22Rv1 (cell line): ENCODE data around the gene CLEC9A.

Experiments used
- H3K27ac ChIP-seq: fragments of 450-650 bp; 2 replicates; pipeline ENCODE4 v1.5.1; 2017
- ZFX ChIP-seq: fragments of 450-650 bp; IDR thresholded peaks from 2 replicates; pipeline ENCODE4 v1.6.1; 2017; ENCODE audit warnings: antibody characterized with exemption, borderline replicate concordance
- TF ChIP-seq, protein P1 (sequence below): fragments of 450-650 bp; IDR thresholded peaks from 2 replicates; pipeline ENCODE4 v1.5.1; 2017; ENCODE audit warnings: mild to moderate bottlenecking

CLEC9A gene

DNA sequence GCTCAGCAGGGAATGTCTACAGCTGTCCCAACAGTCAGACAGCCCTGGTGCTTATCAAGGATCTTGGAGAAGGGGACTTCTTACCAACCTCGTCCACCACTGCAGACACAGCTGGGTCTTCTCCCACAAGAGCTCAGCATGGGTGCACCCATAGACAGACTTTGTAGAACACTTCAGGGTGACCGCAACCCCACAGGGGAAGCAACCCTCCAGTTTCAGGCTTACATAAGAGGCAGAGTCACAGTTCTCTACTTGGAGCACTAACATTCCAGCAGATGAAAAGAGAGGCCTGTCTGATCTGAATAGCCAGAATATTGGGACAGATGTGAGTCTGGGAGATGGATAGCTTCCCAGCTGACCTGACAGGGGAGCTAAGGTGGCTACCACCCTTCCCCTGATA is 71.8 kb downstream of the CLEC9A start:
- no peak overlapping the region for H3K27ac ChIP-seq
- TF ChIP-seq ZFX: no peak
- TF ChIP-seq, protein P1, sequence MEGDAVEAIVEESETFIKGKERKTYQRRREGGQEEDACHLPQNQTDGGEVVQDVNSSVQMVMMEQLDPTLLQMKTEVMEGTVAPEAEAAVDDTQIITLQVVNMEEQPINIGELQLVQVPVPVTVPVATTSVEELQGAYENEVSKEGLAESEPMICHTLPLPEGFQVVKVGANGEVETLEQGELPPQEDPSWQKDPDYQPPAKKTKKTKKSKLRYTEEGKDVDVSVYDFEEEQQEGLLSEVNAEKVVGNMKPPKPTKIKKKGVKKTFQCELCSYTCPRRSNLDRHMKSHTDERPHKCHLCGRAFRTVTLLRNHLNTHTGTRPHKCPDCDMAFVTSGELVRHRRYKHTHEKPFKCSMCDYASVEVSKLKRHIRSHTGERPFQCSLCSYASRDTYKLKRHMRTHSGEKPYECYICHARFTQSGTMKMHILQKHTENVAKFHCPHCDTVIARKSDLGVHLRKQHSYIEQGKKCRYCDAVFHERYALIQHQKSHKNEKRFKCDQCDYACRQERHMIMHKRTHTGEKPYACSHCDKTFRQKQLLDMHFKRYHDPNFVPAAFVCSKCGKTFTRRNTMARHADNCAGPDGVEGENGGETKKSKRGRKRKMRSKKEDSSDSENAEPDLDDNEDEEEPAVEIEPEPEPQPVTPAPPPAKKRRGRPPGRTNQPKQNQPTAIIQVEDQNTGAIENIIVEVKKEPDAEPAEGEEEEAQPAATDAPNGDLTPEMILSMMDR: no peak

DNA sequence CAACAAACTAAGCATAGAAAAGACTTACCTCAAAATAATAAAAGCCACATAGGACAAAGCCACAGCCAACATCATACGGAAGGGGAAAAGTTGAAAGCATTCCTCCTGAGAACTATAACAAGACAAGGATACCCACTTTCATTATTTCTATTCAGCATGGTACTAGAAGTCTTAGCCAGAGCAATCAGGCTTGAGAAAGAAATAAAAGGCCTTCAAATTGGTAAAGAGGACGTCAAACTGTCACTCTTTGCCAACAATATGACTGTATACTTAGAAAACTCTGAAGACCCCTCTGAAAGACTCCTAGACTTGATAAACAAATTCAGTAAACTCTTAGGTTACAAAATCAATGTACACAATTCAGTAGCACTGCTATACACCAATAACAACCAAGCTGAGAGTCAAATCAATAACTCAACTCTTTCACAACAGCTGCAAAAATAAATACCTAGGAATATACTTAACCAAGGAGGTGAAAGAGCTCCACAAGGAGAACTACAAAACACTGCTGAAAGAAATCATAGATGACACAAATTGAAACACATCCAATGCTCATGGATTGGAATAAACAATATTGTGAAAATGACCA is 79.9 kb downstream of the CLEC9A start:
- H3K27ac ChIP-seq: no peak overlapping the region
- TF ChIP-seq ZFX: no peak
- TF ChIP-seq, protein P1: no peak

DNA sequence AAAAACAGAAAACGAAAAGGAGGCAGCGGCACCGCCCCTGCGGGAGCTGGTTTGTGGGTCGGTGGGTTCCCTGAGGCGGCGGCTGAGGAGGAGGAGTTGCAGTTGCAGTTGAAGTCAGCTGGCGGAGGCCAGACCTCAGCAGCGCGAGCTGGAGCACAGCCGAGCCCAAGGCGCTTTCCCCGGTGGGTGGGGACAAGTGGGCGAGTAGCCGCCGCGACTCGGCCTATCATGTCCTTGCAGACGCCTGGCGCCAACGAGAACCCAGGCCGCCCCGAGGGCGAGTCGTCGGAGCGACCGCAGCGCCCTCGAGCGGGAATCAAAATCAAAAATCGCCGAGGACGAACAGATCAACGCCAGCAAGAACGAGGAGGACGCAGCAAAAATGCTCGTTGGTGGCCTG is 81.0 kb downstream of the CLEC9A start:
- TF ChIP-seq, protein P1: no peak
- no peak for TF ChIP-seq ZFX
- H3K27ac ChIP-seq: no peak overlapping the region

DNA sequence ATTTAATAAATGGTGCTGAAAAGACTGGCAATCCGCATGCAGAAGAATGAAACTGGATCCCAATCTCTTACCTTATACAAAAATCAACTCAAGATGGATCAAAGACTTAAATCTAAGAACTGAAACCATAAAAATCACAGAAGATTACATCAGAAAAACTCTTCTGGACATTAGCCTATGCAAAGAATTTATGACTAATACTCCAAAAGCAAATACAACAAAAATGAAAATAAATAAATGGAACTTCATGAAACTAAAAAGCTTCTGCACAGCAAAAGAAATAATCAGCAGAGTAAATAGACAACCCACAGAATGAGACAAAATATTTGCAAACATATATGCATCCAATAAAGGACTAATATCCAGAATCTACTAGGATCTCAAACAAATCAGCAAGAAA is 82.6 kb downstream of the CLEC9A start:
- no peak overlapping the region for H3K27ac ChIP-seq
- TF ChIP-seq ZFX: no peak
- TF ChIP-seq, protein P1: no peak

DNA sequence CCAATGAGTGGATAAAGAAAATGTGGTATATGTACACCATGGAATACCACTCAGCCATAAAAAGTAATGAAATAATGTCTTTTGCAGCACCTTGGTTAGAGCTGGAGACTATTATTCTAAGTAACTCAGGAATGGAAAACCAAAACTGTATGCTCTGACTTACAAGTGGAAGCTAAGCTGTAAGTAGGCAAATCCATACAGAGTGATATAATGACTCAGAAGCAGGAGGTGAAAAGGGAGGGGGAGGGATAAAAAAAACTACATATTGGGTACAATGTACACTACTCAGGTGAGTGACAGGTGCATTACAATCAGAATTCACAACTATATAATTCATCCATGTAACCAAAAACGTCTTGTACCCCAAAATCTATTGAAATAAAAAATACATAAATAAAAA is 83.4 kb downstream of the CLEC9A start:
- no peak overlapping the region for H3K27ac ChIP-seq
- TF ChIP-seq, protein P1: no peak
- TF ChIP-seq ZFX: no peak

DNA sequence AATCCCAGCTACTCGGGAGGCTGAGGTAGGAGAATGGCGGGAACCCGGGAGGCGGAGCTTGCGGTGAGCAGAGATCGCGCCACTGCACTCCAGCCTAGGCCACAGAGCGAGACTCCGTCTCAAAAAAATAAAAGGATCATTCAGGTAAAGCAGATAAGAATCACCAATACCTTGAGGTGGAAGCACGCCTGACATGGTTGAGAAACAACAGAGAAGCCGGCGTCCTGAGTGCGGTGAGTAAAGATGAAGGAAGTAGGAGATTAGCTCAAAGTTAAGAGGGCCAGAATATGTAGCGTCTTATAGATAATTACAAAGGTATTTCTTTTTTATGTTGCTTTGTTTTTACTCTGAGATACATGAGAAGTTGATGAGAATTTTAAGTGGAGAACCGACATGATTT is 84.8 kb downstream of the CLEC9A start:
- TF ChIP-seq, protein P1: no peak
- no peak for TF ChIP-seq ZFX
- H3K27ac ChIP-seq: no peak overlapping the region
